MM.1S (cell line): ENCODE data around the gene SEC22A.

Experiments used
- EZH2 ChIP-seq: fragments of 300-600 bp; sonication (generic); optimal IDR thresholded peaks from 2 replicates; pipeline ENCODE3; 2017; ENCODE audit warnings: low read depth, mild to moderate bottlenecking, antibody characterized with exemption, low read length, mixed read lengths
- EZH2phosphoT487 ChIP-seq: fragments of 300-600 bp; sonication (generic); IDR thresholded peaks from 2 replicates; pipeline ENCODE4 v1.6.1; 2018; ENCODE audit warnings: antibody characterized with exemption, low read length
- TF ChIP-seq, protein P1 (sequence below): fragments of 300-600 bp; sonication (generic); IDR thresholded peaks from 2 replicates; pipeline ENCODE4 v1.5.1; 2016; ENCODE audit warnings: antibody characterized with exemption, low read length, mixed read lengths

- TF ChIP-seq, protein P1, sequence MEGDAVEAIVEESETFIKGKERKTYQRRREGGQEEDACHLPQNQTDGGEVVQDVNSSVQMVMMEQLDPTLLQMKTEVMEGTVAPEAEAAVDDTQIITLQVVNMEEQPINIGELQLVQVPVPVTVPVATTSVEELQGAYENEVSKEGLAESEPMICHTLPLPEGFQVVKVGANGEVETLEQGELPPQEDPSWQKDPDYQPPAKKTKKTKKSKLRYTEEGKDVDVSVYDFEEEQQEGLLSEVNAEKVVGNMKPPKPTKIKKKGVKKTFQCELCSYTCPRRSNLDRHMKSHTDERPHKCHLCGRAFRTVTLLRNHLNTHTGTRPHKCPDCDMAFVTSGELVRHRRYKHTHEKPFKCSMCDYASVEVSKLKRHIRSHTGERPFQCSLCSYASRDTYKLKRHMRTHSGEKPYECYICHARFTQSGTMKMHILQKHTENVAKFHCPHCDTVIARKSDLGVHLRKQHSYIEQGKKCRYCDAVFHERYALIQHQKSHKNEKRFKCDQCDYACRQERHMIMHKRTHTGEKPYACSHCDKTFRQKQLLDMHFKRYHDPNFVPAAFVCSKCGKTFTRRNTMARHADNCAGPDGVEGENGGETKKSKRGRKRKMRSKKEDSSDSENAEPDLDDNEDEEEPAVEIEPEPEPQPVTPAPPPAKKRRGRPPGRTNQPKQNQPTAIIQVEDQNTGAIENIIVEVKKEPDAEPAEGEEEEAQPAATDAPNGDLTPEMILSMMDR, result no peak
- TF ChIP-seq EZH2, result no peak
- TF ChIP-seq EZH2phosphoT487, result no peak
Observed at GRCh38 chr3:123300056-123300455, 98.3 kb downstream of the SEC22A start.
